Mucosa of descending colon (tissue), 3 donors: Measurements from ENCODE around the gene SYNPR. TPM values are rescaled to one million over a fixed set of nuclear protein-coding genes. Genes with fewer than 3 reads are reported as not detected.
"Not testable (repeated sequence)": the region's sequence is repeated elsewhere in the genome, so short reads cannot be mapped to it uniquely, and the experiment has no call there.

Source experiments
- ATAC-seq: fragments of 200-7000 bp; cut with Tn5 transposase; one replicate; pipeline ENCODE4 v1.9.1; 2020; ENCODE audit warnings: mild to moderate bottlenecking, moderate library complexity
- DNase-seq, 3 donors: peaks; one replicate each; pipeline ENCODE4 v3.0.0-alpha.2; 2020
- H3K36me3 ChIP-seq: fragments of 200-600 bp; one replicate; pipeline ENCODE4 v1.8.0; 2021; ENCODE audit warnings: low read depth, mild to moderate bottlenecking
- H3K4me1 ChIP-seq: fragments of 200-600 bp; one replicate; pipeline ENCODE4 v1.8.0; 2021; ENCODE audit warnings: low read depth, mild to moderate bottlenecking
- H3K4me3 ChIP-seq: fragments of 200-600 bp; one replicate; pipeline ENCODE4 v1.8.0; 2021; ENCODE audit warnings: mild to moderate bottlenecking
- H3K9me3 ChIP-seq: fragments of 200-600 bp; one replicate; pipeline ENCODE4 v1.8.0; 2021; ENCODE audit warnings: mild to moderate bottlenecking
- CTCF ChIP-seq: fragments of 200-600 bp; IDR thresholded peaks from one replicate; pipeline ENCODE4 v1.8.0; 2022; ENCODE audit warnings: antibody characterized with exemption, mild to moderate bottlenecking
- intact Hi-C, 2 donors: fragments of 100-400 bp; cut with DNase I in 1 of 2; cut with micrococcal nuclease in 1 of 2; formaldehyde crosslinking; loops; one replicate each; pipeline versions ENCODE4 v1.11.0 to v1.11.1; 2022; cut with DNase I, micrococcal nuclease
- total RNA-seq, 3 donors: library from RNA; stranded (reverse); fragmentation: NEBNext Ultra II Directional in 2 of 3; extraction: Animal tissue kit (Norgen Biotek cat#: 25700) in 2 of 3; gene quantifications; one replicate each; pipeline versions ENCODE4 v1.2.1 to v1.2.4, GENCODE V29; 2021 to 2023
- donor health status: DM: no; HTN: no; CAD: no; lungs with moderate emphysema.
- donor health status: DM: no; HTN: no; CAD: no.
- donor health status: DM: no; HTN: yes; CAD: no.

Gene SYNPR
- total RNA-seq, 3 donors from 2014 or later = not detected

- no peaks in the 10 kb centered on the region for H3K36me3 ChIP-seq
- DNase-seq (no peak), ATAC-seq (no peak)
- intact Hi-C loops = no loop called here
- TF ChIP-seq CTCF = no peak
- H3K4me3 ChIP-seq = no peak overlapping the region
- H3K4me1 ChIP-seq = no peaks in the 10 kb centered on the region
- no peaks in the 10 kb centered on the region for H3K9me3 ChIP-seq
Observed at GRCh38 chr3:63240381-63240902, 37.7 kb upstream of the SYNPR start.

- ATAC-seq = no peak
- H3K4me3 ChIP-seq = no peak overlapping the region
- no peaks in the 10 kb centered on the region for H3K4me1 ChIP-seq
- TF ChIP-seq CTCF = no peak
- no peak for DNase-seq
- intact Hi-C loops = no loop called here
- H3K36me3 ChIP-seq = no peaks in the 10 kb centered on the region
- no peaks in the 10 kb centered on the region for H3K9me3 ChIP-seq
Observed at GRCh38 chr3:63242124-63242523, 36.0 kb upstream of the SYNPR start.

- DNase-seq (no peak), ATAC-seq (no peak)
- intact Hi-C loops = no loop called here
- TF ChIP-seq CTCF = no peak
- no peaks in the 10 kb centered on the region for H3K9me3 ChIP-seq
- no peaks in the 10 kb centered on the region for H3K36me3 ChIP-seq
- H3K4me1 ChIP-seq = no peaks in the 10 kb centered on the region
- H3K4me3 ChIP-seq = no peak overlapping the region
Observed at GRCh38 chr3:63244486-63244885, 33.6 kb upstream of the SYNPR start.

GRCh38 chr3:63245726-63246241 is 32.3 kb upstream of the SYNPR start:
- no peak for TF ChIP-seq CTCF

GRCh38 chr3:63248015-63248414 is 30.1 kb upstream of the SYNPR start:
- DNase-seq (no peak), ATAC-seq (no peak)
- Histone ChIP-seq H3K4me1 (no peaks in the 10 kb centered on the region), H3K36me3 (no peaks in the 10 kb centered on the region), H3K9me3 (no peaks in the 10 kb centered on the region), H3K4me3 (no peak overlapping the region)
- no peak for TF ChIP-seq CTCF
- intact Hi-C loops = no loop called here

More at GRCh38 chr3:63245726-63246241, 32.3 kb upstream of the SYNPR start:
- Histone ChIP-seq H3K36me3 (no peaks in the 10 kb centered on the region), H3K9me3 (no peaks in the 10 kb centered on the region), H3K4me1 (no peaks in the 10 kb centered on the region), H3K4me3 (no peak overlapping the region)
- ATAC-seq (no peak), DNase-seq (no peak)
- intact Hi-C loops = no loop called here

- H3K9me3 ChIP-seq = no peaks in the 10 kb centered on the region
- ATAC-seq (no peak), DNase-seq (no peak)
- TF ChIP-seq CTCF = no peak
- no peak overlapping the region for H3K4me3 ChIP-seq
- no peaks in the 10 kb centered on the region for H3K4me1 ChIP-seq
- H3K36me3 ChIP-seq = no peaks in the 10 kb centered on the region
- intact Hi-C loops = no loop called here
Observed at GRCh38 chr3:63251499-63251898, 26.6 kb upstream of the SYNPR start.

GRCh38 chr3:63255819-63256218 is 22.3 kb upstream of the SYNPR start:
- H3K4me3 ChIP-seq, H3K9me3 ChIP-seq, DNase-seq, H3K36me3 ChIP-seq, H3K4me1 ChIP-seq, ATAC-seq, intact Hi-C loops: not testable (repeated sequence)
